ENCODE data around the gene GPR137B. TPM values are rescaled to one million over a fixed set of nuclear protein-coding genes. Genes with fewer than 3 reads are reported as not detected.

The GPR137B gene
- total RNA-seq, 1 donor from 2014 or later = 14.8 TPM

GRCh38 chr1:236137285-236137852 lies 5.0 kb upstream of the GPR137B start:
- H3K4me3 ChIP-seq (ENCODE audit: low read depth, low read length) = no peak overlapping the region
- no peak for DNase-seq (ENCODE audit: low read depth)
- TF ChIP-seq CTCF (conservative IDR thresholded peaks at IDR 0.05; ENCODE audit: low read depth, low read length) = peak; percentile 15

GRCh38 chr1:236139495-236139894 lies 2.8 kb upstream of the GPR137B start:
- DNase-seq (ENCODE audit: low read depth) = no peak
- no peak overlapping the region for H3K4me3 ChIP-seq (ENCODE audit: low read depth, low read length)
- TF ChIP-seq CTCF (conservative IDR thresholded peaks at IDR 0.05; ENCODE audit: low read depth, low read length) = no peak

- no peak for TF ChIP-seq CTCF (conservative IDR thresholded peaks at IDR 0.05; ENCODE audit: low read depth, low read length)
- DNase-seq (ENCODE audit: low read depth) = no peak
- peak overlapping the region; percentile 89 for H3K4me3 ChIP-seq (ENCODE audit: low read depth, low read length)
Observed at GRCh38 chr1:236140705-236141446, 1.5 kb upstream of the GPR137B start.

- no peak for DNase-seq (ENCODE audit: low read depth)
- no peak for TF ChIP-seq CTCF (conservative IDR thresholded peaks at IDR 0.05; ENCODE audit: low read depth, low read length)
- peak overlapping the region; percentile 89 for H3K4me3 ChIP-seq (ENCODE audit: low read depth, low read length)
Observed at GRCh38 chr1:236141447-236142252, 689 bp upstream of the GPR137B start.

GRCh38 chr1:236143104-236143948 lies 987 bp downstream of the GPR137B start:
- DNase-seq (ENCODE audit: low read depth) = no peak
- no peak for TF ChIP-seq CTCF (conservative IDR thresholded peaks at IDR 0.05; ENCODE audit: low read depth, low read length)
- H3K4me3 ChIP-seq (ENCODE audit: low read depth, low read length) = peak overlapping the region; percentile 89

GRCh38 chr1:236144033-236144432 lies 1.7 kb downstream of the GPR137B start:
- TF ChIP-seq CTCF (conservative IDR thresholded peaks at IDR 0.05; ENCODE audit: low read depth, low read length) = no peak
- DNase-seq (ENCODE audit: low read depth) = no peak
- peak overlapping the region; percentile 89 for H3K4me3 ChIP-seq (ENCODE audit: low read depth, low read length)
